ENCODE data around the gene OLFM4.

DNA sequence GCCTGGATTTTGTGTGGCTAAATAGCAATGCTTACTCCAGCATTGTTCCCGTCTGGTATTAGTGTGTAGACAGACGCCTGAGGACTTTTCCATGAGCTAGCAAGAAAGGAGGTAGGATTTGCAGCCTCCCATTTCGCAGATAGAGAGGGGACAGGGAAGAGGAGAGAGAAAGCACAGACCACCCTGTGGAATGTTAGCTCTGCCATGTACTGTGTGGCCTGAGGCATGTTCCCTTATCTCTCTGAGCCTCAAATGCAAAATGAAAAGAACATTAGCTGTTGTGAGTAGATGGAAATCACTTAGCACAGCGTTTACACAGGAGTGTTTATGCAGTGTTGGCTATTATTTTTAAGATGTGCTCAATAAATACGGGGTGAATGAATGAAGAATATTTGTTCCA lies 45.5 kb downstream of the OLFM4 start:
- no peak for TF ChIP-seq POLR2A (IDR thresholded peaks at IDR 0.05)
- TF ChIP-seq, protein P1, sequence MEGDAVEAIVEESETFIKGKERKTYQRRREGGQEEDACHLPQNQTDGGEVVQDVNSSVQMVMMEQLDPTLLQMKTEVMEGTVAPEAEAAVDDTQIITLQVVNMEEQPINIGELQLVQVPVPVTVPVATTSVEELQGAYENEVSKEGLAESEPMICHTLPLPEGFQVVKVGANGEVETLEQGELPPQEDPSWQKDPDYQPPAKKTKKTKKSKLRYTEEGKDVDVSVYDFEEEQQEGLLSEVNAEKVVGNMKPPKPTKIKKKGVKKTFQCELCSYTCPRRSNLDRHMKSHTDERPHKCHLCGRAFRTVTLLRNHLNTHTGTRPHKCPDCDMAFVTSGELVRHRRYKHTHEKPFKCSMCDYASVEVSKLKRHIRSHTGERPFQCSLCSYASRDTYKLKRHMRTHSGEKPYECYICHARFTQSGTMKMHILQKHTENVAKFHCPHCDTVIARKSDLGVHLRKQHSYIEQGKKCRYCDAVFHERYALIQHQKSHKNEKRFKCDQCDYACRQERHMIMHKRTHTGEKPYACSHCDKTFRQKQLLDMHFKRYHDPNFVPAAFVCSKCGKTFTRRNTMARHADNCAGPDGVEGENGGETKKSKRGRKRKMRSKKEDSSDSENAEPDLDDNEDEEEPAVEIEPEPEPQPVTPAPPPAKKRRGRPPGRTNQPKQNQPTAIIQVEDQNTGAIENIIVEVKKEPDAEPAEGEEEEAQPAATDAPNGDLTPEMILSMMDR (IDR thresholded peaks at IDR 0.05), result no peak

Data from esophagus squamous epithelium (tissue), 4 donors.